Endothelial cell of coronary artery (primary cell): ENCODE data around the gene OR2C1. TPM values are rescaled to one million over a fixed set of nuclear protein-coding genes. Genes with fewer than 3 reads are reported as not detected.

Experiments
- total RNA-seq: library from RNA; depleted of rRNA; stranded (reverse); fragments of >200 nt; gene quantifications from 2 replicates; pipeline ENCODE4 v1.2.3, GENCODE V29; 2014

OR2C1 gene
- not detected in 2 replicates for total RNA-seq

GRCh38 chr16:3355589-3355988 lies at the start of gene OR2C1:
TSS of gene OR2C1 (plus strand) at chr16:3355889. CDS start at chr16:3355941, 52 bp downstream.

GRCh38 chr16:3400779-3401688 lies 45.3 kb downstream of the OR2C1 start, which contains the start of the genes ZNF174 and ZSCAN32:
TSS of gene ZNF174 (plus strand) at chr16:3401215. CDS start at chr16:3402005, 790 bp downstream.
TSS of gene ZSCAN32 (minus strand) at chr16:3401004. CDS start at chr16:3397557, 3,447 bp downstream.

Other genes starting within 250 kb of the OR2C1 start
- 22.9 and 23.2 TPM in 2 replicates for gene ZNF205, start 243.3 kb upstream of the OR2C1 start, total RNA-seq
- 3.4 and 5.6 TPM in 2 replicates for gene ZNF213, start 220.9 kb upstream of the OR2C1 start, total RNA-seq
- 0.18 TPM in 1 of 2 replicates, not detected in the other for gene OR1F1, start 167.7 kb upstream of the OR2C1 start, total RNA-seq
- gene ZNF200, start 120.7 kb upstream of the OR2C1 start, total RNA-seq = 8.4 and 9.6 TPM in 2 replicates
- gene MEFV, start 99.3 kb upstream of the OR2C1 start, total RNA-seq = under 0.01 TPM in 1 of 2 replicates, not detected in the other
- gene ZNF263, start 72.4 kb upstream of the OR2C1 start, total RNA-seq = 36.5 and 42.2 TPM in 2 replicates
- gene TIGD7, start 50.5 kb upstream of the OR2C1 start, total RNA-seq = 2.6 and 5.0 TPM in 2 replicates
- 16.9 and 21.6 TPM in 2 replicates for gene ZNF75A, start 50.4 kb upstream of the OR2C1 start, total RNA-seq
- gene ZSCAN32, start 45.1 kb downstream of the OR2C1 start, total RNA-seq = 8.3 and 10.0 TPM in 2 replicates
- 4.9 and 5.8 TPM in 2 replicates for gene ZNF174, start 45.3 kb downstream of the OR2C1 start, total RNA-seq
- gene ZNF597, start 87.6 kb downstream of the OR2C1 start, total RNA-seq = 2.0 and 2.5 TPM in 2 replicates
- gene NAA60, start 87.8 kb downstream of the OR2C1 start, total RNA-seq = 9.2 and 13.6 TPM in 2 replicates
- not detected in 2 replicates for gene C16orf90, start 139.6 kb downstream of the OR2C1 start, total RNA-seq
- 16.7 and 21.9 TPM in 2 replicates for gene CLUAP1, start 145.1 kb downstream of the OR2C1 start, total RNA-seq
- gene NLRC3, start 221.5 kb downstream of the OR2C1 start, total RNA-seq = 0.66 and 1.9 TPM in 2 replicates